ENCODE data around the gene MREG.
"Not testable (repeated sequence)": the region's sequence is repeated elsewhere in the genome, so short reads cannot be mapped to it uniquely, and the experiment has no call there.

The MREG gene

DNA sequence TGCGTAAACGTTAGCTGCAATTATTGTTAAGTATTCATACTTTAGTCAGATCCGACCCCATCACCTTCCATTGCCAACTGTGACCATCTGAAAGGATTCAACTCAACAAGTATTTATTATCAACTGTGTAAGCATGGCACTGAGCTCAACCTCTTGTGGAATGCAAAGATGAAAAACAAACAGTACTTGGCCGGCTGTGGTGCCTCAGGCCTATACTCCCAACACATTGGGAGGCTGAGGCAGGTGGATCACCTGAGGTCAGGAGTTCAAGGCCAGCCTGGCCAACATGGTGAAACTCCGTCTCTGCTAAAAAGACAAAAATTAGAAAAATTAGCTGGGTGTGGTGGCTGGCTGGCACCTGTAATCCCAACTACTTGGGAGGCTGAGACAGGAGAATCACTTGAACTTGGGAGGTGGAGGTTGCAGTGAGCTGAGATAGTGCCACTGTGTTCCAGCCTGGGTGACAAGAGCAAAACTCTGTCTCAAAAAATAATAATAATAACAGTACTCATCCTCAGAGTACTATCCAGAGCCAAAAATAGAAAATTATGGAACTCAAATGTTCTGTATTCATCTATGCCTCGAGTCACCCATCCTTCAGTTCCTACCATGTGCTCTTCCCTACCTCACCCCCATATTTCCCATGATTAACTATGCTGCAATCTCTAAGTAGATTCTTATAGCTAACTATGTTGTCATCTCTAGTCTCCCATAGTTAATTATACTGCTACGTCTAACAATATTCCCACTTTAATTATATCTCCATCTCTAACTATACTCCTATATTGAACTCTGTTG is 8.6 kb upstream of the MREG start:
- DNase-seq (ENCODE audit: low read depth), result no peak

DNA sequence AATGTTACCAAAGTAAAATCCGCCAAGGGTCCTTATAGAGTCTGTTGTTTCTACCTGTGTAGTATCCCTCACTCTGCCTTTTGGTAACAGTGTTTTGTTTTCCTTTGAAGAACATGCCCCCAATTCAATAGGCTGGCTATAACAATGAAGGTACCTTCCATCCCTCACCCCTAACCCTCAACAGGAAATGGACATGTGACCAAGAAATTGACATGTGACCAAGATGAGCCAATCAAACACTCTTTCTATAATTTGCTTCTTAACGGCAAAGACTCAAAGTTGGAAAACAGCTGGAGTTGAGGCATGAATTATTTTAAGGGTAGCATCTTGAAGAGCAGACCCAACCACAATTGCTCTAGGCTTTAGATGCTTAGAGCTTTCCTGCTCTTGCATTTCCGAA is 5.4 kb upstream of the MREG start:
- no peak for DNase-seq (ENCODE audit: low read depth)

DNA sequence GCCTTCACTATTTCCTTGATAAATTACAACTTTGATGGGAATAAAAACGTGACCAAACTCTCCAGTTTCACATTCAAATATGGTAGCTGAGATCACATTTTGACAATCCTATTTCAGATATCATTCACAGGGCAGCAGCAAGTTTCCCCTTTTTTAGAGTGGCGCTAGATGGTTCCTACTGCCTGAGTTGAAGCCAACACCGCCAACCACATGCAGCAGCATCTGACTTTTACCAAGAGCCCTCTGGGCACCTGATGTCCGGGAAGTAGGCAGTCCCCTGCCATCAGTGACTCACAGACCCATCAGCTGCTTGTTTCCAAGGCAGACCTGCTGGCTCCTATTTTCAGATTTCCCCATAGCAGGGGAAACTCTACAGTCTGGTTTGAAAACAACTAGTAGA is 4.0 kb upstream of the MREG start:
- no peak for DNase-seq (ENCODE audit: low read depth)

DNA sequence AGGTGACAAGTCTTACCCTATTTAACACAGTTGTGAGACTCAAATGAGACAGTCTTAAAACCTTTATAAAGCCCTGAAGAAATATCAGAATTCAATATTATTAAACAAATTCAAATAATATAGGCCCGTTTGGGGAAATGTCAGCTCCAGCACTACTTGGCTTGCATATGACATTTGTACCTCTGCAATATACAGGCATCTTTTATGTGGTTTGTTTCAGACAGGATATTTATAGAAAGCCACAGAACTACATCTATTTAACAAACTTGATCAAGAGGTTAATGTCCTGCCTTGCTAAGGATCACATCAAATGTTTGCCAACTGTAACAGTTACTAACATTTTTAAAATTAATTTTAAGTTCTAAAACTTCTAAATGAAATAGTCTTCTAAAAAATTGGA is 3.2 kb upstream of the MREG start:
- DNase-seq (ENCODE audit: low read depth), result no peak

DNA sequence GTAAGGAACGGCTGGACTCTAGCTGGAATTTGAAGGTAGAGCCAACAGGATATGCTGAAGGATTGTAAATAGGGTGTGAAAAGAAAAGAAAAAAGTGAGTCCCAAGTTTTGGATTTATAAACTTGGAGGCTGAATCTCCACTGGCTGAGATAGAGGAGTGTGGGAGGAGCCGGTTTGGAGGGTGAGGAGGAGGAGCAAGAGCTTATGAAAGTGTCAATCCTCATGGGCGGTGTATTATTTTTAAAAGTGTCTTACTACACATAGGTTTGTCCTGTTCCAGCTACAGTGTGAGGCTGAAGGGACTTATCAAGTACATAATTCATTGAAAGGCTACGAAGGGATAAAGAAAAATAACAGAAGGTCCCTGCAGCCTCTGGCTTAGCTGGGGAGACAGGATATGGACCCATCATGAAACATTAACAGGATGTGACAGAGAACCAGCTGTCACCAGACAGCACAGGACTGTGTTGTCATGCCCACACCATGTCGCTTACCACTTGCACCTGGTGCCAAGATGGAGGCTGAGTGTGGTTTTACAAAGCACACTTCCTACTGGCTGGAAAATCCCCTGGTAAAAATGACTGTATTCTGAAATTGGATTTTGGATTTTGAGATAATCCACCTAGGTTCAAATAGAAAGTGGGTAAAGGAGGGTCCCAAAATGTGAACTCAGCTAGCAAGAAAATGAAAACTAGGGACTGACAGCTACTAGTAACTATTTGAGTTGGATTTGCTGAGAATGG is 2.5 kb upstream of the MREG start:
- DNase-seq (ENCODE audit: low read depth), result peak; percentile 4

DNA sequence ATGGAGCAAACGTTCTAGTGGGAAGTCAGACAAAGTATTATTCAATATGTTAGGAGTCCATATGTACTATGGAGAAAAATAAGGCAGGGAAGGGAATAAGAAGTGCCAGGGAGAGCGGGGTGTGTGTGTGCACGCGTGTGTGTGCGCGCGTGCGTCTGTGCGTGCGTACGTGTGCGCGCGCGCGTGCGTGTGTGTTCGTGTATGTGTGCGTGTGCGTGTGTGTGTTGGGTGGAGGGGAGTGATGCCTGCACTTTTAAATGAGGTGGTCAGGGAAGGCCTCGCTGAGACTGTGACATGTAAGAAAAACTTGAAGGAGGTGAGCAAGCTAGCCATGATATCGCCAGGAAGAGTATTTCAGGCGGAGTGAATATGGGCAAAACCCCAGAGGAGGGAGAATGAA is 1.6 kb upstream of the MREG start:
- no peak for DNase-seq (ENCODE audit: low read depth)

DNA sequence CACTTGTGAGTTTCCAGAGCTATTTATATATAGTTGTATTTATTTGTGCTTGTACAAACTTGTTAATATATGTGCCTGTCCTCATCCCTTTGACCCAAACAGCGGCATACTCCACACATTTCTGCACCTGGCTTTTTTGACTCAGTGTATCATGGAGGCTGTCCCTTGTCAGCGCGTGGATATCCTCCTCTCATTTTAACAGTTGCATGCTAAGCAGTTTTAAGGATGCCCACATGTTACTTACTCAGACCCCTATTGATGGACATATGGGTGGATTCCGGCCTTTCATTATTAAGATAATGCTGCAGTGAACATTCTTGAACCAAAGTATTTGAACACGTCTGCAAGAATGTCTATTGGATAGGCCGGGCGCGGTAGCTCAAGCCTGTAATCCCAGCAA is 655 bp upstream of the MREG start:
- no peak for DNase-seq (ENCODE audit: low read depth)

DNA sequence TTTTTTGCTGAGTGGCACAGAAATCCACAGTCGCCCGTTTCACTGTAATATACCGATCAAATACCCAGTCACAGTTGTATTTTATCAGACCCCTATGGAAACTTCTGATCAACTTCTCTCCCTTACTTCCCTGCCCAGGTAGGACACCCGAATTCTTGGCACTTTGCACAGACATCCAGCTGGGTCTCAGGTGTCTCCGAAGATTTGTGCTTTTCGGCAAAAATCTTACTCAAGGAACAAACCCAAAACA is 596 bp downstream of the MREG start:
- DNase-seq (ENCODE audit: low read depth), result no peak

DNA sequence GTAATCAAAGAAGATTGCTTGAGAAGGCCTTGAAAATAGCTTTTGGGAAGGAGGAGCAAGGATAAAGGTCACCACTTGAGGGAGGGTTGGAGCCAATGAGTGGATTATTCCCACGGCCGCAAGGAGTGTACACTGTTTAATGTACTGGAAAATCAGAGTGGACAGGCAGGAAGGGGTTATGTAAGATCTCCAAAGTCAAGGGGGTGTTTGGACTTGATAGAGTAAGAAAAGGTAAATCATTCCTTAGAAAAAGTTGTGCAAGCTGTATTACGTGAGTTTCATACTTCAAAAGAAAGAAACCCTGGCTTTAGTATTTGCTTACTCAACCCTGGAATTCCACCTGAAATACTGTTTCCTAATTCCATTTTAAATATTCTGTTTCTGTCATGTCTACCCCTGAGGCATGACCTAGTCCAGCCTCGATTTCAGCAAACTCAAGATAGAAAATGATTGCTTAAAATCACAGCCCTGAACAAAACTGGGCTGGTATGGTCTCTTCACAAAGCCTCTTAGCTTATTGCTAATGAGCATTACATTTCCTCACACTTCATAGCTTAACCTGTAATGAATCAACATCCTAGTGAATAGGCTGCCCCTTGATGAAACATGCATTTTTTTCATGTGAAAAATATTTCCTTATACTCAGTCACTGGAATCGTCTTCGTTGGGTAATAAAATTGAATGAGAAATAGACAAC is 1.1 kb downstream of the MREG start:
- no peak for DNase-seq (ENCODE audit: low read depth)

DNA sequence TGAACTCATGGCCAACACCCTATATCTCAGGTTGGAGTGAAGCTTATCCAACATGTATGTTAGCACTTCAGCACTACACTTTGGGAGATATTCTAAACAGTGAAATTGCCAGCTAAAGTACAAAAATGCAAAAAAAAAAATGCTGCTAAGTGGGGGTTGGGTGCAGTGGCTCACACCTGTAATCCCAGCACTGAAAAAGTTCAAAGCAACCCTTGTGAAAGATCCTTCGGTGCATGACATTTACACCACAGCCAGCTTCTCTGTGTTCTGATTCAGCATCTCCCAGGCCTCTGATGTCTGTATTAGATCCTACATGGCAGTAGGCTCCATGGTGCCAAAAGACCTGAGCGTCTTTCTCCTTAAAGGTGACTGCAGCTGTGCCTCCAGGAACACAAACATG is 4.1 kb downstream of the MREG start:
- DNase-seq (ENCODE audit: low read depth), result not testable (repeated sequence)

DNA sequence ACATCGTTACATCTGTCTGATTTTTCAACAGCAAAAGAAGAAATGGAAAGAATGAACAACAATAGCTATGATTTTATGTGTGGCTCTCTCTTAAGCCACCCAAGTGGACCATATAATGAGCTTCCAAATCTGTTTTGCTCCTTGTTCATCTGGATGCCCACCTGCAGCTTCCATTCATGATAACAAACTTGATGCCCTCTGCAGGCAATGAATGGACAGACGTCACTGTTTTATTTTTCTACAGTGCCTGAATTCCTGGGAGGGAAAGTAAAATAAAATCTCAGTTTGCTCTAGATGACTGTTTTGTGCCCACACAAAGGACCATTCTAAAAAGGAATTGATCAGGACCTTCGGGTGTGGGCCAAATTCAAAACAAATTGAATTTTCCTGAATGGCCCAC is 5.0 kb downstream of the MREG start:
- no peak for DNase-seq (ENCODE audit: low read depth)

DNA sequence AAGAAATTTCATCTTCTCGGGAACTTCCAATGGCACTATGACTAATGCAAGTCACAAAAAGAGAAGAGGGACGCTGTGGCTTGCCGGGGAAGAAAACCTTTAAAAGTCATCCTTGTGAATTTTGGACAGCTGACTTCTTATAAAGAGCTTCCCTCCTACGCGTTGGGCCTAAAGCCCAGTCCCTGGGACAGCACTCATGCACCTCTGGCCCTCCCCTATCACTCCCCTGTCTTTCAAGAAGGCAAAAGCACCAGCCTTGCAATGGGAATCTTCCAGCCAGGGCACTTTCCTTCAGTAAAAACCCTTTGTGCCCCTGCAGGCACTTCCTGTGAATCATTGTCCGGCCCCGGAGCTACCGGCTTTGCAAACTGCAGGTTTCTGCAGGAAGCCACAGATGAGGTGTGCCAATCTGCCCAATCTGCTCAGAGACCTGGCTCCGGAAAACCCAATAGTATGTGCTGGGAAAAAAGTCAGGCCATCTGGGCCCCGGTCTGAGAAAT is 7.1 kb downstream of the MREG start:
- DNase-seq (ENCODE audit: low read depth), result no peak

DNA sequence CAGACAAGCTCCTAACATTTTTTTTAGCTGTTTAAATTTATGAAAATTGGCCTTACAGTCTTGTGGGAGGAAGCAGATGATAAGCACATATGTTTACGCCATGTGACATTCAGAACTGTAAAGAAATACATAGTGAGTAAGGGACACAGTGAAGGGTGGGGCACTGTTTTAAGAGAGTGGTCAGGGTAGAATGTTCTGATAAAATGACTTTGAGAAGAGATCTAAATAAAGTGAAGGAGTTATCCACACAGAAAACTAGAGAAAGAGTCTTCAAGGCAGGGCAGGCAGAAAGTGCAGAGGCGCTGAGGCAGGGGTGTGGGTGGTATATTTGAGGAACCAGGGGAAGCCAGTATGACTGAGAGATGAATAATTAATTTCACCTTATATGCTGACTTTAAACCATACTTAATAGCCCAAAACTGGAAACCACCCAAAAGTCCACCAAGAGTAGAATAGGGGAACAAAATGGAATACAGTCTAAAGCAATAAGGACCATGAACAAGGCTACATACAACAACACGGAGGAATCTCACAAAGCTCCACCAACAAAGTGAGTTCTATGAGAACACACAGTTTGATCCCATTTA is 8.6 kb downstream of the MREG start:
- no peak for DNase-seq (ENCODE audit: low read depth)

DNA sequence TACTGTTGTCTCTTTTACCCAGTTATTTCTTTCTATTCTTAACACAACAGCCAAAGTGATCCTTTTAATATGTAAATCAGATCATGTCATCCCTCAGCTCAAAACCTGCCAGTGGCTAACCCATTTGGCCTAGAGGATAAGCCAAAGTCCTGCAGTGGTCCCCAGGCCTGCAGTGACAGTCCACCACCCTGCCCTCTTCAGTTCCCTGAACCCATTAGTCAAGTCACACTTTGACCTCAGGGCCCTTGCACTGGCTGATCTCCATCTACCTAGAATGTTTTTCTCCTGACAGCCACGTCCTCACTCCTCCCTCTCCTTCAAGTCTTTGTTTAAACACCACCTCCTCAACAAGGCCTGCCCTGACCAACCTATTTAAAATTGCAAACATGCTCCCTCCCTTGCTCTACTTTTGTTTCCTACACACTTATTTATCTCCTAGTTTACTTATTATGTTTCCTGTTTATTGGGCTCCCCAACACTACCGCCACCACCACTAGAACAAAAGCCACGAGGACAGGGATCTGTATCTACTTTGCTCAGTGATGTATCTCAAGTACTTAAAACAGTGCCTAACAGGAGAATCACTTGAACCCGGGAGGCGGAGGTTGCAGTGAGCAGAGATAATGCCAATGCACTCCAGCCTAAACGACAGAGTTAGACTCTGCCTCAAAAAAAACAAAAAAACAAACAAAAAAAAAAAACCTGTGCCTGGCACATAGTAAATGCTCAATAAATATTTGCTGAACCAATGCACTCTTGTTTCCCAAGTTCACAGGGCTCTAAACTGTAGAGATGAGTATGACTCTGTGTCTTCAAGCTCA is 9.3 kb downstream of the MREG start:
- no peak for DNase-seq (ENCODE audit: low read depth)

DNA sequence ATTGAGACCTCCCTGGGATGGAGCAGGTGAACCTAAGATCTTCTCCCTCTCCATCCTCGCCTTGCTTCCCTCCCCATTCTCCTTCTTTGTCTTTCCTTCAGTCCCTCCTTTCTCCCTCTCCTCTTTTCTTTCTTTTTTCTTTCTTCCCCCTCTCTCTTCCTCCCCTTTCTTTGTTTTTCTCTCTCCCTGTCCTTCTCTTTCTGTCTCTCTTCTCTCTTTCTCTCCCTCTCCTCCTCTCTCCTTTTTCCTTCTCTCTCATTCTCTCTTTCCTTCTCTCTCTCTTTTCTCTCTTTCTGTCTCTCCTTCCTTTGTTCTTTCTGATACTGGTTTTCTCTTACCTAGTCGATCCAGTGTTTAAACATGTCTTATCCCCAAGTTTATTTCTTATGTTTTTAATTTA is 10.7 kb downstream of the MREG start:
- DNase-seq (ENCODE audit: low read depth), result no peak

DNA sequence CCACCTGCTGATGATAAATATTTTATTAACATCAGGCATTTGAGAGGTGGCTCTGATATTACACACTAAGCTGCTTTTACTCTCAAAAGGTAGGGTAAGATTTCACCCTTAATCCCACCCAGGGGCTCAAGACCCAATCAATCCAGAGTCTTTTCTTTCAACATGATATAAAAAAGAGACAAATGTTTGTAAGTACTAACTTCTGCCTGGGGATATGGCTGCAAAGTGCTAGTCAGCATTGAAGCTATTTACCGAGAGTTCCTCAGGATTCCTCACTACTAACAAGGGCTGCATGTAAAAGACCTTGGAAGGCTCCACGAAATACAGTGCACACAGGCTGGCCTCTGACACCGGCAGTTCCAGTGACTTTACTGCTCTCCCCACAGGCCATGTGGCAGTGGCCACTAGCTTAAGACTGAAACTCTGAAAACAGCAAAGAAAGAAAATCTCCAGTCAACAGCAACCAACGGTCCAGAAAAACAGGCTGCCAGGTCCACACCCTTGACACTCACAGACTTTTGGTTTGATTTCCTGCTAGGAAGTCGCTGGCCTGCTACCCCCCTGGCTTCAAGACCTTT is 11.2 kb downstream of the MREG start:
- no peak for DNase-seq (ENCODE audit: low read depth)

DNA sequence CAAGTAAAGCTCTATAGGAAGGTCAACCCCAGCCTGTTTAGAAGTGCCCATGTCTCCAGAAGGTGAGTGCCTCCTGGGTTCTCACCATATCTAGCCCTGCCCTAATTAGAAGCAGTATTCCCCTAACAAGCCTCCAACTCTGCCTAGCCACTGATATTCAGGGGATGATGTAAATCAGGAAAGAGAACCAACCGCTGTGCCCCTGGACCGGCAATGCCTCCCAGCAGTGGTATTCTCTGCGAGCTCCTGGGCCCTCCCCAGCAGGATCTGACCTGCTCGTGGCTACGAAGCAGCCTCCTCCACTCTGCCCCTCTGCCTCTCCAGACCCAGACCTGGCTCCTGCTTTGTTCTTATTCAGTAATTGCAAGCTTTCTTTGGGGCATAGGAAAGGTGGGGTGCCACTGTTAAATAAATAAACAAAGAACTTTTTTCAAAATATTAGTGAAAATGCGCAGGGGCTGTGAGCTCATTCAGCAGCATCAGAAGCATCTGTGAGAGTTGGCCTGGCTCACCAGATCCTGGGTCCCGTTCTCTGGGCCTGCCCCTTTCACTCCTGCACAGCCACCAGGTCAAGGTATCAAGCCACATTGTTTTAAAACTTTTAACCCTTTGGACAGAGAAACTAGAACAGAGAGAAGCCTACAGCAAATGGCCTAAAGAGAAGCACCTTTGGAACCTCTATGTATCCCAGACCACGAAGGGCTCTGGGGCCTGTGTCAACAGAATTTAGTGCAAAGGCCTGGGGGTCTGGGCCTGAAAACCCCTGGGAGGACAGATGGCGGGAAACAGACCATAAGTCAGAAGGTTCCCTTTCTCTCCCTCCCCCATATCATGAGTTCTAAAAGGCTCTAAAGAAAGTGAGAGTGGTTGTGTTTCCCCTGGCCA is 11.9 kb downstream of the MREG start:
- no peak for DNase-seq (ENCODE audit: low read depth)

DNA sequence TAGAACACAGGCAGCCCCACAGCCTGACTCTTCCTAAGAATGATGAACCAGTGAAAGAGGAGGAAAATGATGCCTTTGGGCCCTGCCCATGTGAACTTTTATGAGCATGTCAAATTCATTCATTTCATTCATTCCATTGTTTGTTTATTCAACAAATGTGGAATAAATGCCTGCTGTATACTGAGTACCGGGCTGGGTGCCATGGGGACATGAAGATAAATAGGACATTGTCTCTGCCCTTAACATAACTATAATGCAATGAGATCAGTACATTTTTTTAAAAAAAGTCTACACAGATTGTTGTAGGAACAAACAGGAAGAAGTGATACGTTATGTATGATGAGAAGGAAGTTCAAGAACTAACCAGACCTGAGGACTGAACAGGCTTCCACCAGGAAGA is 14.7 kb downstream of the MREG start:
- no peak for DNase-seq (ENCODE audit: low read depth)

DNA sequence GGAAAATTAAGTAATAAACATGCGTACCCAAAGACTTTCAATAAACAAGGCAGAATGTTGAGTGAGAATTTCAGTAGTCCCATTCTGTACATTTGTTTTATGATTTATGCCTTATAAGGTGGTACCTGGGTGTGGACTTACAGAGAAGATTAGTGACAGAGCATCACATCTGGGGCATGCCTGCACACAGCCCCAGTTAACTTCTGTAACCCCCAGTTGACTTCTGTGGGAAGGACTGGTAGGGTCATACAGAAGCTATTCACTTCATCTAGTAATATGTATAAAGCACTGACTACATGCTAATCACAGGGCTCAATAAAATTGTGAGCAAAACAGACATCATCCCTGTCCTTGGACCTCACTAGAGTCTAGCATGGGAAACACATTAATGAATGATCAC is 16.1 kb downstream of the MREG start:
- DNase-seq (ENCODE audit: low read depth), result no peak

DNA sequence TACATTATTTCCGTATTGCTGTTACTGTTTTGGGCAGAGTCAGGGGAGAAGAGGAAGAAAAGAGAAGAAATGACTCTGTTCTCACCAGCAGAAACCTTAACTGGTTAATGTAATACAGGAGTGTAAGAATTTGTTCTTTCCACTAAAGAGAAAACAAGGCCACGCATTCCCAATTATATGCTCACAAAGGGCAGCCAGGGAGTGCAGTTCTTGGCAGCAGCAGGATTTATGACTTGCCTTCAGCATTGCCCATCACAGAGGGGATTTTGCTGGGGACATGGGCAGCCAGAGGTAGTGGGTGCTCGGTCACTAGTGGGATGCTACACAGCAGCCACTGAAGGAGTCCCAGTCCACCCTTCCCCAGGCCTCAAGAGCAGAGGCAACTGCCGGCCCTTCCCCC is 18.4 kb downstream of the MREG start:
- DNase-seq (ENCODE audit: low read depth), result no peak
